ENCODE measurements around the gene EIF4G3.
"Not testable (repeated sequence)": the region's sequence is repeated elsewhere in the genome, so short reads cannot be mapped to it uniquely, and the experiment has no call there.

EIF4G3 gene

DNA sequence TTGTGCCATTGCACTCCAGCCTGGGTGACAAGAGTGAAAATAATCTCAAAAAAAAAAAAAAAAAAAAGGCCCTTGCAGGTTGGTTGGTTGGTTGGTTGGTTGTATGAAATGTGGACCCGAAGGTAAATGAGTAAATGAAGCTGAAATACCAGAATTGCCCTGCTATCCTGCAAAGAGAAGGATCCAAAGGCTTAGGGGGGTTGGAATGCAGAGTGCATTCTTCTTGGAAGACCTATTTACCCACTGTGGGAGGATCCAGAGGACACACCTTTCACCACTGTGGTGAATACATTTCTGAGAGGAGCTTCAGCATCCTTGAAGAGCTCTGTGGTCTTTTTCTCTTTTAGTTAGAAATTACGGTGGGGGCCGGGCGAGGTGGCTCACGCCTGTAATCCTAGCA lies 28.7 kb upstream of the EIF4G3 start:
- no peak overlapping the region for H3K4me3 ChIP-seq (ENCODE audit: low read length)
- H3K9me3 ChIP-seq (replicated peaks; ENCODE audit: insufficient read depth, low read length): no peaks in the 10 kb centered on the region
- no peaks in the 10 kb centered on the region for H3K79me2 ChIP-seq (ENCODE audit: low read length)
- H4K20me1 ChIP-seq (ENCODE audit: insufficient read depth, low read length): no peaks in the 10 kb centered on the region
- H3K27me3 ChIP-seq (replicated peaks; ENCODE audit: insufficient read depth, low read length): no peaks in the 10 kb centered on the region
- H3K27ac ChIP-seq (ENCODE audit: low read length): no peak overlapping the region
- no peaks in the 10 kb centered on the region for H3K4me1 ChIP-seq (ENCODE audit: low read length)
- no peak overlapping the region for H2AFZ ChIP-seq (ENCODE audit: low read length)
- DNase-seq: no peak
- H3K9me2 ChIP-seq (replicated peaks; ENCODE audit: insufficient read depth, low read length): no peaks in the 10 kb centered on the region
- H3K36me3 ChIP-seq (replicated peaks; ENCODE audit: insufficient read depth, low read length): no peaks in the 10 kb centered on the region
- no peak overlapping the region for H3K9ac ChIP-seq (ENCODE audit: low read length)
- H3F3A ChIP-seq (ENCODE audit: insufficient read depth, low read length): no peaks in the 10 kb centered on the region
- H3K4me2 ChIP-seq (ENCODE audit: low read depth, low read length): no peak overlapping the region
- TF ChIP-seq EZH2phosphoT487 (IDR thresholded peaks at IDR 0.05; ENCODE audit: low read length) (no peak), EZH2 (optimal IDR thresholded peaks at IDR 0.05; ENCODE audit: low read depth, low read length) (no peak)
- TF ChIP-seq, protein P1, sequence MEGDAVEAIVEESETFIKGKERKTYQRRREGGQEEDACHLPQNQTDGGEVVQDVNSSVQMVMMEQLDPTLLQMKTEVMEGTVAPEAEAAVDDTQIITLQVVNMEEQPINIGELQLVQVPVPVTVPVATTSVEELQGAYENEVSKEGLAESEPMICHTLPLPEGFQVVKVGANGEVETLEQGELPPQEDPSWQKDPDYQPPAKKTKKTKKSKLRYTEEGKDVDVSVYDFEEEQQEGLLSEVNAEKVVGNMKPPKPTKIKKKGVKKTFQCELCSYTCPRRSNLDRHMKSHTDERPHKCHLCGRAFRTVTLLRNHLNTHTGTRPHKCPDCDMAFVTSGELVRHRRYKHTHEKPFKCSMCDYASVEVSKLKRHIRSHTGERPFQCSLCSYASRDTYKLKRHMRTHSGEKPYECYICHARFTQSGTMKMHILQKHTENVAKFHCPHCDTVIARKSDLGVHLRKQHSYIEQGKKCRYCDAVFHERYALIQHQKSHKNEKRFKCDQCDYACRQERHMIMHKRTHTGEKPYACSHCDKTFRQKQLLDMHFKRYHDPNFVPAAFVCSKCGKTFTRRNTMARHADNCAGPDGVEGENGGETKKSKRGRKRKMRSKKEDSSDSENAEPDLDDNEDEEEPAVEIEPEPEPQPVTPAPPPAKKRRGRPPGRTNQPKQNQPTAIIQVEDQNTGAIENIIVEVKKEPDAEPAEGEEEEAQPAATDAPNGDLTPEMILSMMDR (IDR thresholded peaks at IDR 0.05; ENCODE audit: low read length): no peak

DNA sequence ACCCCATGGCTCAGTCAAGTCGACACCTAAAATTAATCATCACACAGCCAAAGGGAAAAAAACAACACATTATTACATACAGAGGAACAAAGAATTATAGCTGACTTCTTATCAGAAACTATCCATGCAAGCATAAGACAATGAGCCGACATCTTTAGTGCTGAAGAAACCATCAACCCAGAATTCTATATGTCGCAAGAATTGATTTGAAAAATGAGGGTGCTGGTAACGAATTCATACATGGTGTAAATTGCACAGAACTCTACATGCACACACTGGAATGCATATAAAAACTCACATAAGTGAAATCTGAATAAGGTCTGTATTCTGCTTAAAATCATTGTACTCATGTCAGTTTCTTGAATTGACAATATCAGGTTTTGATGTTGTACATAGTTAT lies 25.0 kb upstream of the EIF4G3 start:
- no peak for TF ChIP-seq EZH2phosphoT487 (IDR thresholded peaks at IDR 0.05; ENCODE audit: low read length)
- no peak for TF ChIP-seq EZH2 (optimal IDR thresholded peaks at IDR 0.05; ENCODE audit: low read depth, low read length)
- Histone ChIP-seq H2AFZ (ENCODE audit: low read length) (no peak overlapping the region), H3K9ac (ENCODE audit: low read length) (no peak overlapping the region), H3K27me3 (replicated peaks; ENCODE audit: insufficient read depth, low read length) (no peaks in the 10 kb centered on the region), H3K4me3 (ENCODE audit: low read length) (no peak overlapping the region), H4K20me1 (ENCODE audit: insufficient read depth, low read length) (no peaks in the 10 kb centered on the region), H3F3A (ENCODE audit: insufficient read depth, low read length) (no peaks in the 10 kb centered on the region), H3K36me3 (replicated peaks; ENCODE audit: insufficient read depth, low read length) (no peaks in the 10 kb centered on the region), H3K9me3 (replicated peaks; ENCODE audit: insufficient read depth, low read length) (no peaks in the 10 kb centered on the region), H3K79me2 (ENCODE audit: low read length) (no peaks in the 10 kb centered on the region), H3K9me2 (replicated peaks; ENCODE audit: insufficient read depth, low read length) (no peaks in the 10 kb centered on the region), H3K27ac (ENCODE audit: low read length) (no peak overlapping the region), H3K4me2 (ENCODE audit: low read depth, low read length) (no peak overlapping the region), H3K4me1 (ENCODE audit: low read length) (no peaks in the 10 kb centered on the region)
- no peak for DNase-seq

DNA sequence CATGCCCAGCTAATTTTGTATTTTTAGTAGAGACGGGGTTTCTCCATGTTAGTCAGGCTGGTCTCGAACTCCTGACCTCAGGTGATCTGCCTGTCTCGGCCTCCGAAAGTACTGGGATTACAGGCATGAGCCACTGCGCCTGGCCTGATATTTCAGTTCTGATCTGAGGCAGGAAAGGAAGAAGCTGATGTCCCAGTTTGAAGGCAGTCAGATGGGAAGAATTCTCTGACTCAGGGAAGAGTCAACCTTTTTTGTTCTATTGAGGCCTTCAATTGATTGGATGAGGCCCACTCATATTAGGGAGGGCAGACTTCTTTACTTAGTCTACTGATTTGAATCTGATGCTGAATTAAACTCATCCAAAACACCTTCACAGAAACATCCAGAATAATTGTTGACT lies 24.5 kb upstream of the EIF4G3 start:
- not testable (repeated sequence) for H3K79me2 ChIP-seq (ENCODE audit: low read length); H3K27ac ChIP-seq (ENCODE audit: low read length); H3K27me3 ChIP-seq (replicated peaks; ENCODE audit: insufficient read depth, low read length); H4K20me1 ChIP-seq (ENCODE audit: insufficient read depth, low read length); H3K9me3 ChIP-seq (replicated peaks; ENCODE audit: insufficient read depth, low read length); H3K36me3 ChIP-seq (replicated peaks; ENCODE audit: insufficient read depth, low read length); H3K4me1 ChIP-seq (ENCODE audit: low read length); DNase-seq; H3K4me2 ChIP-seq (ENCODE audit: low read depth, low read length); H3F3A ChIP-seq (ENCODE audit: insufficient read depth, low read length); H3K9ac ChIP-seq (ENCODE audit: low read length); H3K4me3 ChIP-seq (ENCODE audit: low read length); H3K9me2 ChIP-seq (replicated peaks; ENCODE audit: insufficient read depth, low read length); H2AFZ ChIP-seq (ENCODE audit: low read length)

DNA sequence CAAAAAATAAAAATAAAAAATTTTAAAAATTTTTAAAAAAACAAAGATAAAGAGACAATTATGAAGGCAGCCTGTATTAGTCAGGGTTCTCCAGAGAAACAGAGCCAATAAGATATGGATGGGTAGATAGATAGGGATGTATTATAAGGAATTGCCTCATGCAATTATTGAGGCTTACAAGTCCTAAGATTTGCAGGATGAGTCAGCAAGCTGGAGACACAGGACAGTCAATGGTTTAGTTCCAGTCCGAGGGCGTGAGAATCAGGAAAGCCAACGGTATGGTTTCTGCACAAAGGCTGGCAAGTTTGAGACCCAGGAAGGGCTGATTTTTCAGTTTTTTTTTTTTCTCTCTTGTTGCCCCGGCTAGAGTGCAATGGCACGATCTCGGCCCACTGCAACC lies 24.1 kb upstream of the EIF4G3 start:
- Histone ChIP-seq H2AFZ (ENCODE audit: low read length) (no peak overlapping the region), H3K4me2 (ENCODE audit: low read depth, low read length) (no peak overlapping the region), H3F3A (ENCODE audit: insufficient read depth, low read length) (no peaks in the 10 kb centered on the region), H4K20me1 (ENCODE audit: insufficient read depth, low read length) (no peaks in the 10 kb centered on the region), H3K79me2 (ENCODE audit: low read length) (no peaks in the 10 kb centered on the region), H3K27me3 (replicated peaks; ENCODE audit: insufficient read depth, low read length) (no peaks in the 10 kb centered on the region), H3K9ac (ENCODE audit: low read length) (no peak overlapping the region), H3K36me3 (replicated peaks; ENCODE audit: insufficient read depth, low read length) (no peaks in the 10 kb centered on the region), H3K4me3 (ENCODE audit: low read length) (no peak overlapping the region), H3K9me2 (replicated peaks; ENCODE audit: insufficient read depth, low read length) (no peaks in the 10 kb centered on the region), H3K4me1 (ENCODE audit: low read length) (no peaks in the 10 kb centered on the region), H3K9me3 (replicated peaks; ENCODE audit: insufficient read depth, low read length) (no peaks in the 10 kb centered on the region), H3K27ac (ENCODE audit: low read length) (no peak overlapping the region)
- TF ChIP-seq EZH2 (optimal IDR thresholded peaks at IDR 0.05; ENCODE audit: low read depth, low read length) (no peak), EZH2phosphoT487 (IDR thresholded peaks at IDR 0.05; ENCODE audit: low read length) (no peak)
- TF ChIP-seq, protein P1 (IDR thresholded peaks at IDR 0.05; ENCODE audit: low read length): no peak
- DNase-seq: no peak
